H1 (cell line): ENCODE measurements around the gene TAOK2. TPM values are rescaled to one million over a fixed set of nuclear protein-coding genes. Genes with fewer than 3 reads are reported as not detected.
"Not testable (repeated sequence)": the region's sequence is repeated elsewhere in the genome, so short reads cannot be mapped to it uniquely, and the experiment has no call there.

Experiments
- CTCF ChIA-PET: fragments of 300-600 bp; sonication (Branson Sonifier 250); formaldehyde crosslinking; loops from one replicate; lab custom pipeline; 2021; ENCODE audit not compliant: partially characterized antibody; lab: Charles Lee
- POLR2A ChIA-PET: fragments of 300-600 bp; sonication (Branson Sonifier 250); formaldehyde crosslinking; loops from one replicate; lab custom pipeline; 2021; ENCODE audit warnings: inconsistent platforms; ENCODE audit not compliant: partially characterized antibody; lab: Charles Lee
- DNase-seq, 2 experiments: peaks; one replicate each; pipeline versions ENCODE4 v3.0.0 to v3.0.0-alpha.2; 2010 to 2022; ENCODE audit warnings: low spot score in 2 of 2, low read depth in 1 of 2, mixed read lengths in 1 of 2
- FAIRE-seq: peaks from 2 replicates; lab custom pipeline; 2011; peaks lifted over from hg19 to GRCh38; lab: Jason Lieb, UNC
- H2AFZ ChIP-seq: 2 replicates; pipeline ENCODE4 v1.8.1; 2012; ENCODE audit warnings: low read length, inconsistent platforms
- H2AK5ac ChIP-seq: 2 replicates; pipeline ENCODE4 v1.6.1; 2013; ENCODE audit warnings: low read depth, low read length
- H2BK120ac ChIP-seq: replicated peaks from 2 replicates; pipeline ENCODE3; 2013; ENCODE audit warnings: low read depth, low read length, inconsistent platforms
- H2BK12ac ChIP-seq: 2 replicates; pipeline ENCODE4 v1.6.1; 2013; ENCODE audit warnings: low read depth, low read length
- H2BK15ac ChIP-seq: 2 replicates; pipeline ENCODE4 v1.6.1; 2013; ENCODE audit warnings: low read length
- H2BK20ac ChIP-seq: 2 replicates; pipeline ENCODE4 v1.6.1; 2013; ENCODE audit warnings: low read length
- H2BK5ac ChIP-seq: 2 replicates; pipeline ENCODE4 v1.6.1; 2013; ENCODE audit warnings: low read depth, low read length
- H3K14ac ChIP-seq: 2 replicates; pipeline ENCODE4 v1.6.1; 2013; ENCODE audit warnings: inconsistent platforms; ENCODE audit not compliant: insufficient read length
- H3K18ac ChIP-seq: 2 replicates; pipeline ENCODE4 v1.6.1; 2013; ENCODE audit warnings: low read length; ENCODE audit errors: extremely low read depth
- H3K23ac ChIP-seq: 2 replicates; pipeline ENCODE4 v1.6.1; 2013; ENCODE audit warnings: inconsistent platforms; ENCODE audit not compliant: insufficient read length
- H3K23me2 ChIP-seq: 2 replicates; pipeline ENCODE4 v1.6.1; 2013; ENCODE audit warnings: low read depth, low read length
- H3K27ac ChIP-seq: 2 replicates; pipeline ENCODE4 v1.6.1; 2011; ENCODE audit warnings: low read depth, low read length, inconsistent platforms
- H3K27me3 ChIP-seq, 4 experiments: replicated peaks in 1 of 4; 1 replicate in 1 of 4; 2 replicates in 3 of 4; pipeline versions ENCODE4 v1.6.1 to v1.8.1; 2011 to 2013; ENCODE audit warnings: low read length in 3 of 4, mild to moderate bottlenecking in 3 of 4, inconsistent platforms in 2 of 4, mixed read lengths in 2 of 4, moderate library complexity in 1 of 4; ENCODE audit not compliant: control insufficient read depth in 3 of 4, insufficient read depth in 3 of 4; ENCODE audit errors: extremely low read depth in 1 of 4
- H3K36me3 ChIP-seq, 4 experiments: 2 replicates each; pipeline versions ENCODE4 v1.6.1 to v1.8.1; 2011 to 2013; ENCODE audit warnings: mild to moderate bottlenecking in 4 of 4, low read length in 3 of 4, moderate library complexity in 2 of 4, control low read depth in 1 of 4, inconsistent platforms in 1 of 4; ENCODE audit not compliant: insufficient read depth in 4 of 4, control insufficient read depth in 2 of 4
- H3K4ac ChIP-seq: replicated peaks from 2 replicates; pipeline ENCODE3; 2013; ENCODE audit warnings: low read length, low read depth, mixed read lengths, inconsistent platforms; ENCODE audit not compliant: insufficient read length
- H3K4me1 ChIP-seq, 4 experiments: replicated peaks in 1 of 4; 1 replicate in 1 of 4; 2 replicates in 3 of 4; pipeline versions ENCODE4 v1.6.1 to v1.8.1; 2011 to 2013; ENCODE audit warnings: low read length in 3 of 4, inconsistent platforms in 2 of 4, mixed read lengths in 1 of 4; ENCODE audit not compliant: insufficient read depth in 4 of 4, control insufficient read depth in 3 of 4
- H3K4me2 ChIP-seq, 2 experiments: 2 replicates each; pipeline versions ENCODE4 v1.6.1 to v1.8.1; 2011 to 2013; ENCODE audit warnings: low read depth in 2 of 2, low read length in 2 of 2, control low read depth in 1 of 2, inconsistent platforms in 1 of 2, mild to moderate bottlenecking in 1 of 2; ENCODE audit not compliant: insufficient read depth in 1 of 2
- H3K4me3 ChIP-seq, 4 experiments: fragments of 200-600, 300-600 bp in 1 of 4; sonication (generic), shearing (Covaris generic), sonication (Bioruptor Twin) in 1 of 4; 2 replicates each; pipeline versions ENCODE4 v1.5.1 to v1.8.1; 2011 to 2016; ENCODE audit warnings: low read length in 4 of 4, low read depth in 3 of 4, control low read depth in 2 of 4, inconsistent platforms in 2 of 4, mild to moderate bottlenecking in 2 of 4, mixed read lengths in 1 of 4, moderate library complexity in 1 of 4; ENCODE audit not compliant: insufficient read depth in 2 of 4; ENCODE audit errors: extremely low read depth in 1 of 4
- H3K56ac ChIP-seq: replicated peaks from 2 replicates; pipeline ENCODE3; 2013; ENCODE audit warnings: low read depth, mild to moderate bottlenecking, mixed read lengths, low read length, inconsistent platforms; ENCODE audit not compliant: insufficient read length
- H3K79me1 ChIP-seq: 2 replicates; pipeline ENCODE4 v1.6.1; 2013; ENCODE audit warnings: low read depth, low read length, control low read depth
- H3K79me2 ChIP-seq, 2 experiments: 2 replicates each; pipeline versions ENCODE4 v1.6.1 to v1.8.1; 2012 to 2013; ENCODE audit warnings: low read length in 2 of 2, mild to moderate bottlenecking in 2 of 2, inconsistent platforms in 1 of 2; ENCODE audit not compliant: insufficient read depth in 2 of 2, control insufficient read depth in 1 of 2
- H3K9ac ChIP-seq, 4 experiments: replicated peaks in 1 of 4; 1 replicate in 1 of 4; 2 replicates in 3 of 4; pipeline versions ENCODE4 v1.6.1 to v1.8.1; 2011 to 2013; ENCODE audit warnings: low read depth in 3 of 4, low read length in 3 of 4, control low read depth in 2 of 4, mild to moderate bottlenecking in 2 of 4, moderate library complexity in 2 of 4, inconsistent platforms in 1 of 4; ENCODE audit errors: extremely low read depth in 1 of 4
- H3K9me3 ChIP-seq, 2 experiments: 2 replicates each; pipeline versions ENCODE4 v1.6.1 to v1.8.1; 2012 to 2013; ENCODE audit warnings: mild to moderate bottlenecking in 2 of 2, moderate library complexity in 2 of 2, control low read depth in 1 of 2, inconsistent platforms in 1 of 2, low read depth in 1 of 2, low read length in 1 of 2, mixed read lengths in 1 of 2; ENCODE audit not compliant: insufficient read depth in 2 of 2
- H4K20me1 ChIP-seq, 2 experiments: replicated peaks in 1 of 2; 2 replicates each; pipeline versions ENCODE3 to v1.8.1; 2011 to 2013; ENCODE audit warnings: inconsistent platforms in 2 of 2, low read length in 2 of 2, mild to moderate bottlenecking in 1 of 2; ENCODE audit not compliant: insufficient read depth in 2 of 2, control insufficient read depth in 1 of 2
- H4K5ac ChIP-seq: 2 replicates; pipeline ENCODE4 v1.6.1; 2013; ENCODE audit warnings: low read length, low read depth, mixed read lengths, inconsistent platforms; ENCODE audit not compliant: insufficient read length
- H4K8ac ChIP-seq: 2 replicates; pipeline ENCODE4 v1.8.0; 2013; ENCODE audit warnings: mild to moderate bottlenecking, moderate library complexity, low read length, inconsistent platforms; ENCODE audit not compliant: insufficient read depth; ENCODE audit errors: extremely low read depth
- H4K91ac ChIP-seq: replicated peaks from 2 replicates; pipeline ENCODE3; 2013; ENCODE audit warnings: low read length, mixed read lengths, inconsistent platforms; ENCODE audit not compliant: insufficient read length
- SIRT6 ChIP-seq: IDR thresholded peaks from one replicate; pipeline ENCODE4 v1.7.1; 2012; ENCODE audit warnings: low read length, inconsistent platforms
- WGBS, 2 experiments: shearing (Covaris generic) in 1 of 2; methylation state at CpG; one replicate each; pipeline versions ENCODE4 v1.1.6 to v1.1.7; 2013 to 2015; ENCODE audit warnings: low lambda C conversion rate in 2 of 2, mixed read lengths in 2 of 2, inconsistent platforms in 1 of 2, low coverage in 1 of 2, missing lambda C conversion rate in 1 of 2; ENCODE audit not compliant: insufficient replicate concordance in 2 of 2, insufficient coverage in 1 of 2, insufficient read length in 1 of 2; ENCODE audit errors: extremely low coverage in 1 of 2, missing lambda C conversion rate in 1 of 2; 5-methylcytosine and 5-hydroxymethylcytosine counted together
- polyA plus RNA-seq, 7 experiments: library from polyadenylated mRNA; depleted of rRNA in 3 of 7; stranded (reverse) in 5 of 7; unstranded in 2 of 7; fragments of >200 nt in 5 of 7; fragments of 200-250 nt in 2 of 7; gene quantifications; 1 replicate in 5 of 7; 2 replicates in 1 of 7; 4 replicates in 1 of 7; pipeline versions ENCODE4 v1.2.1 to v1.2.3, GENCODE V29; 2011 to 2013; ENCODE audit warnings: missing spikeins in 2 of 7, mixed read lengths in 2 of 7
- total RNA-seq: library from RNA; stranded (reverse); fragmentation: NEBNext Ultra II Directional; extraction: Animal tissue kit (Norgen Biotek cat#: 25700); gene quantifications from 2 replicates; pipeline ENCODE4 v1.2.1, GENCODE V29; 2021

Gene TAOK2
- total and polyA plus RNA-seq, 2 of the 8 experiments (the other 6 are each of a cell fraction or from before 2014, with no cell fraction given): 13.5 to 32.6 TPM

- TF ChIP-seq SIRT6: no peak
- TF ChIP-seq, all 59 proteins: peak for 0
Observed at GRCh38 chr16:29959293-29959692, 14.4 kb upstream of the TAOK2 start.

GRCh38 chr16:29959821-29960220 is 13.8 kb upstream of the TAOK2 start:
- not testable (repeated sequence) for H2BK15ac ChIP-seq, H3K4me1 ChIP-seq, H3K4me3 ChIP-seq, H4K91ac ChIP-seq, H3K56ac ChIP-seq, H3K23ac ChIP-seq, H3K36me3 ChIP-seq, H3K18ac ChIP-seq, DNase-seq, H3K79me1 ChIP-seq, H4K20me1 ChIP-seq, H2BK20ac ChIP-seq, H3K14ac ChIP-seq, H2AK5ac ChIP-seq, H3K4me2 ChIP-seq, H3K27me3 ChIP-seq, H3K9ac ChIP-seq, H2AFZ ChIP-seq, H3K79me2 ChIP-seq, H2BK5ac ChIP-seq, H2BK120ac ChIP-seq, H3K4ac ChIP-seq, H2BK12ac ChIP-seq, FAIRE-seq, H4K8ac ChIP-seq, H3K9me3 ChIP-seq, H4K5ac ChIP-seq, H3K27ac ChIP-seq
- ChIA-PET CTCF (interaction anchor here (1.5 to 2.5 kb wide), 2 partner anchors 17 to 48 kb away, joined by 5 to 16 read pairs; no protein-coding TSS in a partner anchor), POLR2A (interaction anchor here (0.6 to 3.6 kb wide), 2 partner anchors 13 to 58 kb away, joined by 3 to 33 read pairs; partner anchors contain the start of gene TAOK2)
- peaks cover 12% of the 10 kb centered on the region for H3K23me2 ChIP-seq
- WGBS, 2 experiments: 86% methylated on average over 4 of the region's 4 CpGs; no CpG with 5 or more reads in 1 of the 2 experiments

More at GRCh38 chr16:29959293-29959692, 14.4 kb upstream of the TAOK2 start:
- Histone ChIP-seq H3K56ac (no peak overlapping the region), H3K18ac (no peak overlapping the region), H2AFZ (no peak overlapping the region), H4K5ac (no peak overlapping the region), H3K4me1 (peaks cover 0 to 5% (median 3%) of the 10 kb centered on the region in 4 experiments; a peak in 5 of 7 replicates), H2BK5ac (no peak overlapping the region), H2BK20ac (no peak overlapping the region), H3K79me1 (no peaks in the 10 kb centered on the region), H2BK15ac (no peak overlapping the region), H3K9ac (no peak overlapping the region), H3K4me3 (no peak overlapping the region), H3K23me2 (peaks cover 12% of the 10 kb centered on the region), H4K8ac (no peak overlapping the region), H2BK12ac (no peak overlapping the region), H3K27me3 (peaks cover 0 to 2% (median 0%) of the 10 kb centered on the region in 4 experiments; a peak in 1 of 7 replicates), H3K36me3 (no peaks in the 10 kb centered on the region), H3K9me3 (no peaks in the 10 kb centered on the region), H3K4me2 (no peak overlapping the region), H2AK5ac (no peak overlapping the region), H3K79me2 (no peaks in the 10 kb centered on the region), H2BK120ac (no peak overlapping the region), H3K23ac (no peak overlapping the region), H3K14ac (no peak overlapping the region), H4K20me1 (no peaks in the 10 kb centered on the region), H3K4ac (no peak overlapping the region), H3K27ac (no peak overlapping the region), H4K91ac (no peak overlapping the region)
- POLR2A ChIA-PET: interaction anchor here (0.6 kb wide), 1 partner anchor 57 kb away, joined by 3 read pairs; no protein-coding TSS in a partner anchor
- FAIRE-seq (no peak), DNase-seq (no peak)
- WGBS, 2 experiments: 81% methylated on average over 9 of the region's 9 CpGs; no CpG with 5 or more reads in 1 of the 2 experiments
- CTCF ChIA-PET: no interaction called here
